Stimulated activated CD4-positive, alpha-beta T cell treated with anti-CD3 and anti-CD28 coated beads, Interleukin-4, amount 100 ng/mL, for 24 hours (primary cell): ENCODE data around the gene BRI3.

Experiments
- DNase-seq: peaks from one replicate; pipeline ENCODE4 v3.0.0-alpha.2; 2020

The BRI3 gene, protein sequence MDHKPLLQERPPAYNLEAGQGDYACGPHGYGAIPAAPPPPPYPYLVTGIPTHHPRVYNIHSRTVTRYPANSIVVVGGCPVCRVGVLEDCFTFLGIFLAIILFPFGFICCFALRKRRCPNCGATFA

GRCh38 chr7:98280791-98281756 is at the start of gene BRI3:
TSS of gene BRI3 (plus strand) at chr7:98281686. CDS start at chr7:98281796, 110 bp downstream.
- DNase-seq = peak; percentile 88

DNA sequence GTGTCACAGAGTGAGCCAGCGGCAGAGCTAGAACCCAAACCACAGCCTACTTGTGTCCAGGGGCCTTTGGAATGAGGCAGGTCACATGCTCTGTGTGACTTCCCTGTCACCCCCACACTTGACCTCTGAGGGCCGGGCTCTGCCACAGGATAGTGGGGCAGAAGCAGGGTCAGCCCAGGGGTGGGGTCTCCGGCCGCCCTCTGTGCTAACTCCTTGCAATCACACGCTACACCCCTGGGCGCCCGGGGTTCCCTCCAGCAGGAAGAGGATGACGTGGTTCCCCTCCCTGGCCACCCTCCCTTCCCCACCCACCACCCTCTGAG is 49.3 kb upstream of the BRI3 start:
- no peak for DNase-seq

DNA sequence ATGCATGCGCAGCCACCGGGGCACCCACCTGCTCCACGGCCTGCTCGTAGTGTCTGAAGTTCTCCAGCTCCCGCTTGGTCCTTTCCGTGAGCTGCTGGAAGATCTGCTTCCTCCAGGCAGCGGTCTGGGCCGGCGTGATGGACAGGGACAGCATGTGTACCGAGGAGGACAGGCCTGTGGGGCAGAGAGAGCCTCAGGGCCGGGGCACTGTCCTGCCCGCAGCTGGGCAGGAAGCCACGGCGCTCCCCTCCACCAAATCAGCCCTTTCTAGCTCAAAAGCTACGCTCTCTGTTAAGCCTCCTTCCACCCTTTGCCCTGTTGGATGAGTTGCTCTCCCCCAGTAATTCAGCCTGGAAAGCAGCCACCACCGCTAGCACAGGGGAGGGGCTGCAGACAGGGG is 48.7 kb upstream of the BRI3 start:
- no peak for DNase-seq

GRCh38 chr7:98233219-98234070 is 48.0 kb upstream of the BRI3 start:
- no peak for DNase-seq

GRCh38 chr7:98234429-98235147 is 46.9 kb upstream of the BRI3 start:
- DNase-seq = no peak

- DNase-seq = no peak
Measured at GRCh38 chr7:98235901-98236300, 45.6 kb upstream of the BRI3 start.

DNA sequence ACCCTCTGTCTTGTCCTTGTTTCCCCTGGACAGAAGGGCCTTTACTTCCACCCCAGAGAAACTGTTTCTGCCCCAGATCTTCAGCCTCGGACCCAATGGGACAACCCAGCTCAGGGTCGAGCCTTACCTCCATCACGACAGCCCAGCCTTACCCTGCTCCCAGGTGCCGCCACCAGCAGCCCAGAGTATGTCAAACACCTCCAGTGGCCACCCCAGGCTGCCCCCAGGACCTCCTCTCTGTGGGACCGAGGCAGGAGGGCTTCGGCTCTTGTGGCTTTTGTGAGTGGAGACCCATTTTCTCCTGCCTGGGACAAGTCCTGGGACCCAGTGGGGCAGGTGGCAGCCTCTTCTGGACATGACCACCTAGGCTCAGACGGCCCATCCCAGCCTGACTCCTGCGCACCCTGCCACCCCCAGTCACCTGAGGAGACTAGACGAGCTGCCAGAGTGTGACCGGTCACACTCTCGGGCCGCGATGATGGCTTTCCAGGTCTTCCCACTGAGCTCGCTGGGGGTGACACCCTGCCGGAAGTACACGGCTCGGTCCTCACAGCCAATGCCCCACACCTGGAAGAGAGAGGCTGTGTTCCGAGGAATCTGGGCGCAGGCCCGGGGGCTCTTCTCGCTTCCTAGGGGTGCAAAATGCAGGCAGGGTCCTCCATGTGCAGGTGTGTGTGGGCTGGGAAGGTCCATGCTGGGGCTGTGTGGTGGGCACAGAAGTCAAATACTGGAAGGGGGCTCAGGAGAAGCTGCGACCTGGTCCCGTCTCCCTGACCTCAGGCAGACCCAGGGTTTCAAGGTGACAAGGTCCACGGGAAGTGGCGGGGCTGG is 44.9 kb upstream of the BRI3 start:
- DNase-seq = no peak

- DNase-seq = no peak
Measured at GRCh38 chr7:98238076-98238475, 43.4 kb upstream of the BRI3 start.

- no peak for DNase-seq
Measured at GRCh38 chr7:98238976-98239375, 42.5 kb upstream of the BRI3 start.

DNA sequence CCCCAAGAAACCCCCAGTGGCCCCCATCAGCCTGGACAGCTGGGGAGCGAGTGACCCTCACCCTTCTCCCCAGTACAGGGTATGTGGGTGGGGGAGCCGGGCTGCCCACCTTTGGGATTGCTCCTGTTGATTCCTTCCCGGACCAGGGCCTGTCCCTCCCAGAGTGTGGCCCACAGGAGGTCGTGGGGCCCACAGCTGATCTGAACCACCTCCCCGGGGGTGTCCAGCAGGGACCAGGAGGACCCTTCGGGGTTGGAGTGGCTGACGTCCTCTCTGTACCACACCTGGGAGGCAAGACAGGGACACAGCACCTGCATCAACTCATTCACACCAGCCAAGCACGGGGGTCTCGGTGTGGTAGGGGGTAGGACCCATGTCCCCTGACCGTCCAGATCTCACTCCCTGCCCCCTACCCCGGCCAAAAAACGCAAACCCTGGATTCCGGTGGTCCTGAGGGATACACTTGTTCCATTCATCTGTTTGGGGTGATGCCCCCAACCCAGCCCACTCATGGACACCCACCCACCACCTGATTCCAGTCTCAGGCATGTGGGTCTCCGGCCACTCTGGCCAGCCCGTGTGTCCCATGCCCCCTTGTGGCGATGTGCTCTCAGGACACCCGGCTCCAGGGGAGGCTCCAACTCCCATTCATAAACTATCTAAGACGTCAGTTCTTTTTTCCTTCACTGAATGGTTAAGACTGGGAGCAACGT is 40.4 kb upstream of the BRI3 start:
- DNase-seq = peak; percentile 27

DNA sequence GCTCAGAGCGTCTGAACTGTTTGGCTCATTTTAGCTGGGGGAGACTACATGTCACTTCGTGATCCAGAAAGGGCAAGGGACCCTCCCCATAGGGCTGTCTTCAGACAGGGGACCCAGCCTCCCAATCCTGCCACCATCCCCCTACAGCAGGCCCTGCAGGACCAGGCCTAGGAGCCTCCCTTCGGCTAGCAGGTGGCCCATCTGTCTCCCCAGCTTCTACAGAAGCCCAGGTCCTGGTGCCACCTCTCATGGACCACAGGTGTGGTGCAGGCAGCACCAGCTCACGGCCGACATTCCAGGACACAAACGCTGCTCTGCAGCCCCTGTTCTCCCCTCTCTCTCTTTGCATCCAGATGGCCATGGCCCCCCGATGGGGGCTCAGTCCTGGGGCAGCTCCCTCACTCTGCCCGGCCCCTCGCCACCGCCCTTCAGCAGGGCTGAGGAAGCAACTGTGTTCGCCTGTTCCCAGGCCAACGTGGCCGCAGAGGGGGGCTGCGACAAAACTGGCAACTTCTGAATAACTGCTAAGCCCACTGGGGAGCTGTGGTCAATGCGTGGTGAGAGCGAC is 39.7 kb upstream of the BRI3 start:
- no peak for DNase-seq

DNA sequence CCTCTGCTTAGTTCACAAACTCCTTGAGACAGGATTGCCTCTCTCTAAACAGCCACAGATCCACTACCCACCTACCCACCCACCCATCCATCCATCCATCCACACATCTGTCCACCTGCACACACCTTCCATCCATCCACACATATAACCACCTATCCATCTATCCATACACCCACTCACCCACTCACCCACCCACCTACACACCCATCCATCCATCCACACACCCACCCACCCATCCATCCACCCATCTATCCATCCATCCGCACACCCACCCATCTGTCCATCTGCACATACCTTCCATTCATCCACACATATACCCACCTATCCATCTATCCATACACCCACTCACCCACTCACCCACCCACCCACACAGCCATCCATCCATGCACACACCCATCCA is 39.1 kb upstream of the BRI3 start:
- DNase-seq = no peak

- DNase-seq = no peak
Measured at GRCh38 chr7:98242934-98243333, 38.6 kb upstream of the BRI3 start.

DNA sequence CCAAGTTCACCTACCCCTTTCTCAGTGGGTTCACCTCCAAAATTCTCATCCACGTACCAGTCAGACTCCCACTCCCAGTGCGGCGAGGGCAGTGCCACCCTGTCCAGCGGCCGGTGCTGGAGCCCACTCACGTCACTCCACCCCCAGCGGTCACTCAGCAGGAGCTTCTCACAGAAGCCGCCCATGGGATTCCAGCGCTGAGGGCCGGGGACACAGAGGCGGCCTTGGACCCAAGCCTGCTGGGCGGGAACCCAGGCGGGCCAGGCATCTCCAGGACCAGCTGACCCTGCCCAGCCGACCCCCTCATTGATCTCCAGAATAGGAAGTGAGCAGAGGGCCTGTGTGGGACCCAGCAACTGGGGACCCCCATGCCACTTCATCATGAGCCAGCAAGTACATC is 36.6 kb upstream of the BRI3 start:
- no peak for DNase-seq

DNA sequence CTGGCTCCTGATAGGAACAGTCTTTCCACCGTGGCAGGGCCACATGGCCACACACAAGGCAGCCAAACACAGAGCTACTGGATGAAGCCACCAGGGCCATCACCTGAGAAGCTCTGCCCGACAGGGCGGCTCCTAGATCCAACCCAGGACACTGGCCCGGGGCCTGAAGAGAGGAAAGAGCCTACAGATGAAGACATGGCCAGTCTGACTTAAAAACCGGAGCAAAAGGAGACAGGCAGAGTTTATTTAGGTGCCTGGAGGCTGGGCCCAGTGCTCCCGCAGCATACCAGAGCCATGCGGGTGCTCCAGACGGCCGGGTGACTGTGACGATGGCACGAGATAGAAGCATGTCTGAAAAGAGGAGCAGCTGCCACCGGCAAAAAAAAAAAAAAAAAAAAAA is 33.3 kb upstream of the BRI3 start:
- DNase-seq = no peak

DNA sequence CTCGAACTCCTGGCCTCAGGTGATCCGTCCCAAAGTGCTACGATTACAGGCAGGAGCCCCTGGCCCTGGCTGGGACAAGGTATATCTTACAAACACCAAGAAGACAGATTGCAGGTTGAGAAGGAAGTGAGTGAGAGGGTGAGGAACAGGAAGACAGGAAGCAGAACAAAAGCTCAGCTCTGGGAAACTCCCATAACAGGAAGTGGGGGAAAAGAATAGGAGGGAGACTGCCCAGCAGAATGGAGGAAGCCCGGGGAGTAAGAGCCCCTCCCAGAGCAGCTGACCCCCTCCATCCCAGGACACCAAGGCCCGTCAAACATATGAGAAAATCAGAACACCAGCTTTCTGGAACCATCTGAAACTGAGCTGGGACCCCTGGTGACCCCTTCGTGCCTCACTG is 32.4 kb upstream of the BRI3 start:
- DNase-seq = no peak

DNA sequence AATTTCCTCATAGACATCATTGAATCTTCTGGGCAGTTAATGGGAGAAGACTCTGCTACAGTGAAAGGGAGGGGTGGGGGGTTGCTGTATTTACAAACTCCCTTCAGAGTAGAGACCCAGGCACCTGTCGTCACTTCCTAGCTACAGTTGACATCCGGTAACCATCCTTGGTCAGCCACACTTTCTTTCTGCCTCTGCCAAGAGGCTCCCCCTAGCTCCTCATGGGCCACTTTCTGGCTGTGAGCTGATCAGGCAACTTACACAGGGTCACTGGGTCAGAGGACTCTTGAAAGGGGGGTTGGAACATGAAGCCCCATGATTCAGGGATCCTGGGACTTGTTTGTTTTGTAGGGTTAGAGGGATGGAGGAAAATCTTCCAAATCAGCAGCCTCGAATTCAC is 30.7 kb upstream of the BRI3 start:
- DNase-seq = peak; percentile 36

- peak; percentile 35 for DNase-seq
Measured at GRCh38 chr7:98251231-98251600, 30.3 kb upstream of the BRI3 start.

DNA sequence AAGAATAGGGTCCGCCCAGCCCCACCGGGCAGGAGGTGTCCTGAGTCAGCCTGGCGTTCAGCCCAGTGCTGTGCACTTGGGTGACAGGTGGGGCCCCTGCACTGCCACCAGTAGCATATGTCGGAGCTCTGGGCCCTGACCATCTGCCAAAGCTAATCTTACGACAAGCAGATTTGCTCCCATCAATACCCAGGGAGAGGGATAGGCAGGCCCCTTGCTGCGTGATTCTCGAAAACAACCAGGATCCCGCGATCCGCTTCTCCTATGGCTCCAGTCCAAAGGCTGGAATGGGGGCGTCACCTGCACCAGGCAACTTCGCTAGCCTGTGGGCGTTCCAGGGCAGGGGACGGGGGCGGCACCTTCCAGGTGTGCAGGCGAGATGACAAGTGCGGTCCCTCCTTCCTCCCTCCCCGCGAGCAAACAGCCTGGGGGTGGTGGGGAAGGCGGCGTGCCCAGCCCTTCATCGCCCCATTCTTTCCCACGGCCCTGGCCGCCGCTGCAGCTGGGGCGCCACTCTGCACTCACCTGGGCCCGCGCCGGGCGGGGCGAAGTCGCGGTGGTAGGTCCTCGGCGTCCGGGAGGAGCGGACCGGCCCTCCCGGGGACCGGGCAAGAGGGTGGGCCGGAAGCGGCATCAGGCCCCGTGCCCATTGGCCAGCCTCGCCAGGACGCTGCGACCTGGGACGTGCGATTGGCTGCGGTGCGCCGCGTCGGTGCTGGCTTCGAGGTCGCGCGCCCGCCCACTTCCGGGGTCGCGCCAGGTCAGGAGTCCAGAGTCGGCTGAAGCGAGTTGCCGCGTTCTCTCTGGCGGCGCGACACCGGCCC is 29.7 kb upstream of the BRI3 start, which contains the start of gene TECPR1:
Gene TECPR1, minus strand, starts transcription at position 632 of the 824 bp plus-strand sequence. CDS start 6,086 bp downstream, outside the sequence.
- peak; percentile 90 for DNase-seq
